Heart left ventricle (tissue), 13 donors: ENCODE measurements around the gene IGF2BP1.

Experiments used
- CTCF ChIP-seq, 12 donors: fragments of 200-600 bp; sonication (generic) in 4 of 12; IDR thresholded peaks; one replicate each; pipeline versions ENCODE4 v1.5.0 to v1.8.0; 2018 to 2022; ENCODE audit warnings: antibody characterized with exemption in 12 of 12, mild to moderate bottlenecking in 5 of 12
- POLR2A ChIP-seq, 2 donors: fragments of 450-650 bp; IDR thresholded peaks; one replicate each; pipeline ENCODE4 v1.6.1; 2017; ENCODE audit warnings: antibody characterized with exemption in 2 of 2, mild to moderate bottlenecking in 2 of 2, moderate library complexity in 2 of 2
- donor health status: ischemic (EF 13 %, LVEDD 7.1; RV severe dilation, severe dysfunction).
- donor health status: DM: no; HTN: yes; CAD: no.
- donor health status: DM: no; HTN: no; CAD: no.
- donor health status: ischemic (EF 25% LVEDD 6.9; RV normal size, moderate dysfunction).
- donor health status: ischemic (EF 25% LVEDD 5.7; RV mildly dilated, moderate dysfunction).
- donor health status: ischemic (EF 35%, LVEDD 5.7; RV mildly dilated, moderate dysfunction).
- donor health status: nonischemic (EF 11% LVEDD 7.7; RV severe dilation, severe dysfunction).
- donor health status: DM: yes; HTN: yes; CAD: no.
- donor health status: PGD.
- donor health status: ischemic (EF 29% LVEDD 5.4; RV normal size, mild dysfunction).
- donor health status: nonischemic (EF 23%, LVEDD 6.1; RV moderate dilation, normal function).

DNA sequence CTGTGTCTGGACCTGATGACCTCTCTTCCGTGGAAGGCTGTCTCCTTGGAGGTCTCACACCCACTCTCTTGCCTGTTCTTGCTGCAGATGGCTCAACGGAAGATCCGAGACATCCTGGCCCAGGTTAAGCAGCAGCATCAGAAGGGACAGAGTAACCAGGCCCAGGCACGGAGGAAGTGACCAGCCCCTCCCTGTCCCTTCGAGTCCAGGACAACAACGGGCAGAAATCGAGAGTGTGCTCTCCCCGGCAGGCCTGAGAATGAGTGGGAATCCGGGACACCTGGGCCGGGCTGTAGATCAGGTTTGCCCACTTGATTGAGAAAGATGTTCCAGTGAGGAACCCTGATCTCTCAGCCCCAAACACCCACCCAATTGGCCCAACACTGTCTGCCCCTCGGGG is 52.1 kb downstream of the IGF2BP1 start:
- TF ChIP-seq CTCF (IDR thresholded peaks at IDR 0.05) (no peak), POLR2A (IDR thresholded peaks at IDR 0.05) (no peak)
